HG03196 (cell line): ENCODE data around the gene SPINT3.
A peak's percentile ranks its signal among the peaks of the same experiment; 100 is the strongest.
"Not testable (repeated sequence)": the region's sequence is repeated elsewhere in the genome, so short reads cannot be mapped to it uniquely, and the experiment has no call there.

ENCODE experiments used
- ATAC-seq: cut with Tn5 transposase; IDR thresholded peaks from one replicate; pipeline ENCODE4 v1.9.1; 2021; ENCODE audit not compliant: unreplicated experiment

The SPINT3 gene

GRCh38 chr20:45503403-45503802 is 12.0 kb downstream of the SPINT3 start:
- ATAC-seq: no peak

- ATAC-seq: no peak
Measured at GRCh38 chr20:45502561-45502960, 12.9 kb downstream of the SPINT3 start.

DNA sequence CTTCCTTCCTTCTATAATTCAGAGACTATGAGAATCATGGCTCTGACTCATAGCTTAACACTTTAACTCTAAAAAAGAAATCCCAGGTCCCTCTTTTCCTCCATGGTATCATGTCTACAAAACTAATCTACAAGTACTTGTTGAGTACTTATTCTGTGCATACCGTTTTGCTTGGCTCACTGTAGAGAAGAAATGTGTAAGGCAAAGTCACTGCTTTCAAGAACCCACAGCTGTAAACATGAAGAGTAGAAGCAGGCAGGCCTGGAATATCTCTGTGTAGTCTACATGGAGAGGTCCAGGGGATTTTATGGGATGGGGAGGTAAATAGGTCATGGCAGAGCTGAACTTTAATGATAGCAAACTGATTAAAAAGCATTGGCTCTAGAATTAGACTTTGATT is 13.8 kb downstream of the SPINT3 start:
- no peak for ATAC-seq

DNA sequence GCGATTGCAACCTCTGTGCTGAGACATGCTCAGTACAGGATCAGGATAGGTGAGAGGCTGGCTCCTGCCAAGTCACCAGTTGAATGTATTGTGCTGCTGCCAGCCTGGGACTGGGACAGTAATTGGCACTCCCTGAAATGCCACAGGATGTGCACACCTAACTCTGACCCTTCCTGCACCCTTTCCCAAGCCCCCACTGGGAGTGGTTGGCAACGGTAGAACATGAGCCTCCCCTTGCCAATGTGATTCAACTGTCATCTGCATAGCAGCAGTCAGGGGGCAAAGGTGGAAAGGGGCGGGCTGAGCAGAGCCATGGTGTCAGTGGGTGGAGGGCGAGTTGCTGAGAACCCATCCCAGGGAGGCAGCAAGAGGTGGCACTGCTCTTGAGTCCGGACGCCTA is 15.4 kb downstream of the SPINT3 start:
- ATAC-seq: no peak

DNA sequence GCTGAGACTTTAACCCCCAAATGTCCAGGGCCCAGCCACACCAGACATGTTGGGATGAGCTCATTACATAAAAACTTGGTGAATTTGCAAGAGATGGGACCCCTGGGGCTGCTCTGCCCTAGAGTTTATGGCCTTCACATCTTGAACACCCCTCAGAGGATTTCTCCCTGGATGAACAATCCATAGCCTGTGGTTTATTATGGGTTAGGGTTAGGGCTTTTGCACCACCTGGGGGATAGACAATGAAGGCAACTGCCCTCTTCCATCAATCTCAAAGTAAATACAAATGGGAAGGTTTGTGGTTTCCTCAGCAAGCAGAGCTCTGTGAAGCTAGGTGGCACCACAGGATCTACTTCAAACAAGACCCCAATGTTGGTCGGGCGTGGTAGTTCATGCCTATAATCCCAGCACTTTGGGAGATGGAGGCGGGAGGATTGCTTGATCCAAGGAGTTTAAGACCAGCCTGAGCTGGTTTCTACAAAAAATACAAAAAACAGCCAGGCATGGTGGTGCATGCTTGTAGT is 17.4 kb downstream of the SPINT3 start:
- ATAC-seq: no peak

DNA sequence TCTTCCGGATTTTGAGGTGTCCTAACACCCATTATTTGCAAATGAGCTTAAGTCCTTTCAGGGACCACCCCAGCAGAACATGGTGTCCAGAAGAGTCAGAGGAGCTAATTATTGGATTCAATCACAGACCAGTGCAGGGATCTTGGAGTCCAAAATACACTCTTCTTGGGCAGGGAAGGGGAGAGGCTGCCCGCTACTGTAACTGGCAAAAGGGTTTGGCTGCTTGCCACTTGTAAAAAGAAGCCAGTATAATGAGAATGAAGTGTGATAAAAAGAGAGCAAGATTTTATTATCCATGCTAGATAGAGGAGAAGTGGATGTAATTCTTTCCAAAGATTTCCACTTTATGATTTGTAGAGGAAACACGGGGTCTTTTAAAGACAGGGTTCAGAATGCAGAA is 19.3 kb downstream of the SPINT3 start:
- no peak for ATAC-seq

- no peak for ATAC-seq
Measured at GRCh38 chr20:45495501-45495941, 19.9 kb downstream of the SPINT3 start.

GRCh38 chr20:45489083-45489531 is 26.3 kb downstream of the SPINT3 start:
- ATAC-seq: no peak

- ATAC-seq: no peak
Measured at GRCh38 chr20:45487231-45487635, 28.2 kb downstream of the SPINT3 start.

DNA sequence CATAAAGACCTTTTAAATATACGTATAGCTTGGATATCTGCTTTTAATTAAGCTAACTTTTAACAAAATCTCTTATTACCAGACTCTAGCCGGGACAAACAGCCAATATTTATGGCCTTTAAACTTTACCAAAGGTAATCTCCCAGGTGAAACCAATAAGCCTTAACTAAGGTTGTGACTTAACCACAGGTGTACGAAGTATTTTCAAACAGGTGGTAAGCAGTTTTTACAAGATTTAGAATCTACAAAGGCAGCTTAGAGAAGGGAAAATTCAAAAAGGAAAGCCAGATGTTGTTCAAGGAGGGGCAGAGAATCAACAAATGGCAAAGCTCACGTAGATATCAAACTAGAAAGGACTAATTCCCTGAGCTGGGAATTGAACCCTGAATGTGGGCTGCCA is 30.0 kb downstream of the SPINT3 start:
- ATAC-seq: no peak

- no peak for ATAC-seq
Measured at GRCh38 chr20:45484676-45485075, 30.7 kb downstream of the SPINT3 start.

DNA sequence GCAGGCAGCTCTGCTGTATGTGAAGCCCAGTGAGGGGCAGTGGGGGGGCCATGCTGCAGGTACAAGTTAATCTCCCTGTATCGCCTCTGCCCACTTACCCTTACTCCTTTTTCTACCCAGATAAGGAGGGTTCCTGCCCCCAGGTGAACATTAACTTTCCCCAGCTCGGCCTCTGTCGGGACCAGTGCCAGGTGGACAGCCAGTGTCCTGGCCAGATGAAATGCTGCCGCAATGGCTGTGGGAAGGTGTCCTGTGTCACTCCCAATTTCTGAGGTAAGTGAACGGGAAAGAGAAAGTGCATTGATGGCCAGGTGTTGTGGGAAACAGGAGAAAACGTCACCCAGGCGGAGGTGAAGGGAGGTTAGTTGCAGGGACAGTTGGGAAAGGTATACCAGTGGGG is 35.6 kb downstream of the SPINT3 start:
- ATAC-seq: no peak

- not testable (repeated sequence) for ATAC-seq
Measured at GRCh38 chr20:45477530-45478148, 37.8 kb downstream of the SPINT3 start.

- not testable (repeated sequence) for ATAC-seq
Measured at GRCh38 chr20:45472286-45472685, 43.1 kb downstream of the SPINT3 start.

- no peak for ATAC-seq
Measured at GRCh38 chr20:45470937-45471336, 44.5 kb downstream of the SPINT3 start.

DNA sequence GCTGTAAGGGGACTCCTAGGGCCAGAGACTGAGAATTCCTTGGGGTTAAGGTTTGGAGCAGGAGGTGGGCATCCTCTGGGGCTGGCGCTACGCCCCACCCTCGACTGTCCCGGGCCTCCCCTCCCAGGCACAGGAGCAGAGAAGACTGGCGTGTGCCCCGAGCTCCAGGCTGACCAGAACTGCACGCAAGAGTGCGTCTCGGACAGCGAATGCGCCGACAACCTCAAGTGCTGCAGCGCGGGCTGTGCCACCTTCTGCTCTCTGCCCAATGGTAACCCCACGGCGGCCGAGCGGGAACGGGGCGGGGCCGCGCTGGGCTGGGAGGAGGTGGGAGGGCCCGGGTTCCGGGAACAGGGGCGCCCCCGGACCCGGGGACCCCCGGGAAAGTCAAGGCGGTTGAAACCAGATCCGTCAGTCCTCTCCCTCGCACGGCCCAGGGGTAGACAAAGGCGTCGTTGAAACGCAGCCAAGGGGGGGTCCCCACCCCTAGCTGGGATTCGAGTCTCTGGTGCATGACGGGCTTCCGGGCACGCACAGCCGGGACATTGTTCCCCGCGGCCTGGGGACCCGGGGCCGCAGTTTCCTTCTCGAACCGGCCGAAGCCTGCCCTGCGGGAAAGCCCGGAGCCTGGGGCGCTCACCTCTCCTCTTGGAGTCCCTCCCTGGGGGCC is 45.0 kb downstream of the SPINT3 start:
- peak; percentile 56 for ATAC-seq

GRCh38 chr20:45469336-45470261 is 45.8 kb downstream of the SPINT3 start, which contains the start of gene WFDC2:
WFDC2 (plus strand) TSS chr20:45469753; CDS start chr20:45469782, 29 bp downstream.
- ATAC-seq: peak; percentile 9

GRCh38 chr20:45467861-45468260 is 47.6 kb downstream of the SPINT3 start:
- ATAC-seq: no peak

- ATAC-seq: no peak
Measured at GRCh38 chr20:45467172-45467571, 48.2 kb downstream of the SPINT3 start.

GRCh38 chr20:45465491-45466266 is 49.7 kb downstream of the SPINT3 start:
- ATAC-seq: no peak
